Activated naive CD8-positive, alpha-beta T cell treated with anti-CD3 and anti-CD28 coated beads, Interleukin-2, amount 50 U/mL, for 24 hours (primary cell): ENCODE data around the gene ILDR1.

ENCODE experiments used
- ATAC-seq: fragments of 150-1000 bp; cut with Tn5 transposase; one replicate; pipeline ENCODE4 v1.10.0; 2021
- DNase-seq: peaks from one replicate; pipeline ENCODE4 v3.0.0; 2021
- H3K27ac Mint-ChIP-seq: one replicate; pipeline ENCODE4 v1.8.0; 2021; ENCODE audit warnings: mild to moderate bottlenecking, mixed read lengths
- H3K27me3 Mint-ChIP-seq: one replicate; pipeline ENCODE4 v1.8.0; 2021; ENCODE audit warnings: mixed read lengths
- H3K36me3 Mint-ChIP-seq: one replicate; pipeline ENCODE4 v1.8.0; 2021; ENCODE audit warnings: low read depth, mixed read lengths
- H3K4me1 Mint-ChIP-seq: one replicate; pipeline ENCODE4 v1.8.0; 2021; ENCODE audit warnings: mixed read lengths
- H3K4me3 Mint-ChIP-seq: one replicate; pipeline ENCODE4 v1.8.0; 2021; ENCODE audit warnings: mild to moderate bottlenecking, moderate library complexity, mixed read lengths
- H3K9me3 Mint-ChIP-seq: one replicate; pipeline ENCODE4 v1.8.0; 2021; ENCODE audit warnings: mixed read lengths

The ILDR1 gene

DNA sequence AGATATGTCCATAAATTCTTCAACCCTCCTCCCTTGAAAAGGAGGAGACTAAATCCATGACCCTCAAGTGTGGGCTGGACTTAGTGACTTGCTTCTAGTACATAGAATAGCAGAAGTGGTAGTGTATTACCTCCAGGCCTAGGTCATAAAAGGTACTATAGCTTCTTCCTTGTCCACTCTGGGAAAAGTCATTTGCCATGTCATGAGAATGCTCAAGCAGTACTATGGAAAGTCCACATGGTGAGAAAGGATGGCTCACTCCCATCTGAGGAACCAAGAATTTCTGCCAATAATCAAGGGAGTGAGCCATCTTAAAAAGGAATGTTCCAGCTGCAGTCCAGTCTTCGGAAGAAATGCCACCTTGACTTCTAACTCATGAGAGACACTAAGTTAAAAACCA, 10.5 kb upstream of the ILDR1 start:
- no peak overlapping the region for H3K27ac Mint-ChIP-seq
- DNase-seq: no peak
- peaks cover 6% of the 10 kb centered on the region for H3K27me3 Mint-ChIP-seq
- peaks cover 20% of the 10 kb centered on the region for H3K9me3 Mint-ChIP-seq
- peaks cover 17% of the 10 kb centered on the region for H3K4me1 Mint-ChIP-seq
- peaks cover 9% of the 10 kb centered on the region for H3K36me3 Mint-ChIP-seq
- H3K4me3 Mint-ChIP-seq: no peak overlapping the region
- no peak for ATAC-seq

DNA sequence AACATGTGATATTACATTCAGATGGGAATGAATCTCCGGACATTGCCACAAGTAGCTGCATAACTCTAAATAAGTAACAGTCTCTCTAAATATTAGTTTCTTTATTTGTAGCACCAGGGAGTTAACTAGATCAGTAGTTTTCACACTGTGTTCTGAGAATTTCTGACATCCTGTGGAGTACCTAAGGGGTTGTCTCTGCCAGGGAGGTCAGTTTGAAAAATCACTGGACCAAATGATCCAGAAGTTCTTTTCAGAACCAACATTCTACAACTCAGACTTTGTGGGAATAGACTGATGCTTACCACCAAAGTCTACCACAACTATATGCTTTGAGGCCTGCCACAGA, 9.0 kb upstream of the ILDR1 start:
- DNase-seq (no peak), ATAC-seq (no peak)
- H3K4me3 Mint-ChIP-seq: no peak overlapping the region
- peaks cover 16% of the 10 kb centered on the region for H3K9me3 Mint-ChIP-seq
- peaks cover 17% of the 10 kb centered on the region for H3K4me1 Mint-ChIP-seq
- H3K27me3 Mint-ChIP-seq: peaks cover 4% of the 10 kb centered on the region
- H3K27ac Mint-ChIP-seq: peak overlapping the region; percentile 73
- peaks cover 5% of the 10 kb centered on the region for H3K36me3 Mint-ChIP-seq

DNA sequence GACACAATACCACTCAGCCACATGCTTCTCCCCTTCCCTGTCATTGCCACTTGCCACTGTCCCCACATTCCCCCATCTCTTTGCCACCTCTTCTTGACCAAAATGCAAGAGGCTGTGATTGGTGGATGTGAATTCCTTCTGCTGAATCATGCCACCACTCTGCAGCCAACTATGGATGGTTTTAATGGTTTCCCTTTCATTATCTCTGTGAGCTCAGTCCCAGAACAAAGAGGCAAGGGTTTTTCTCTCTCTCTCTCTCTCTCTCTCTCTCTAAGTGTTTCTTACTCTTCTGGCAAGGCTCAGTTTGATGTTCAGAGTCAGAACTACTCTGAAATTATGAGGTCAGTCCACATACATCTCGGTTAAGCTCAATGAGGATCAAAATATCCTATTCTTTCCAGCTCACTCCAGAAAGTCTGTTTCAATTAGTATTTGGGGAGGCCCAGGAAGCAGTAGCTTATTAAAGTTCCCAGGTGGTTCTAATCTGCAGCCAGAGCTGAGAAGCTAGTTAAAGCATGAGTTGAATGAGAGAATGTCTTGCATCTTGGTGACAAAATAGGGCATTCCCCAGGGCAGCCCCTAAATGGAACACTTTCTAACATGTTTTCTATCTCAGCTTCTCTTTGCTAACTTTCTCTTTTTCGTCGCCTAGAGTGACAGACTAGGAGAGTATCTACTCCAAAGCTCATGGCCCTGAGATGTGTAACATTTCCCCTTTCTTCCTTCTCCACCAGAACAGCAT, 8.5 kb upstream of the ILDR1 start:
- peaks cover 17% of the 10 kb centered on the region for H3K4me1 Mint-ChIP-seq
- ATAC-seq (peak; percentile 68), DNase-seq (peak; percentile 13)
- H3K9me3 Mint-ChIP-seq: peaks cover 11% of the 10 kb centered on the region
- H3K27ac Mint-ChIP-seq: peak overlapping the region; percentile 73
- H3K27me3 Mint-ChIP-seq: peaks cover 4% of the 10 kb centered on the region
- H3K36me3 Mint-ChIP-seq: no peaks in the 10 kb centered on the region
- peak overlapping the region; percentile 15 for H3K4me3 Mint-ChIP-seq

DNA sequence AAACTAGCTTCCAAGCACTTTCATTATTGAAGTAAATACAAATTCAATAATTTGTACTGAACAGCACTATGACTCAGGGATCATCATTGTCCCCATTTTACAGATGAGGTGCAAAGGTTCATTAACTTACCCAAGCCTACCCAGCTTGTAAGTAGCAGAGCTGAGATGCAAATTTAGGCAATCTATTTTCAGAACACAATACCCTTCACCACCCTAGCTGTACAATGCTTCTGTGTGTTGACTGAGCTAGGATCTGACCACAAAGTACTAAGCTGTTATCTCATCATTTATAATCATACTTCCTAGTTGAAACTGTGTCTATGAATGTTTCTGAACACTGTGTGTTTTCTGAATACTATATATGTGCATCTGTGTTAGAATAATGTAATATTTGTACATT, 3.2 kb upstream of the ILDR1 start:
- peaks cover 10% of the 10 kb centered on the region for H3K4me1 Mint-ChIP-seq
- no peak for DNase-seq

DNA sequence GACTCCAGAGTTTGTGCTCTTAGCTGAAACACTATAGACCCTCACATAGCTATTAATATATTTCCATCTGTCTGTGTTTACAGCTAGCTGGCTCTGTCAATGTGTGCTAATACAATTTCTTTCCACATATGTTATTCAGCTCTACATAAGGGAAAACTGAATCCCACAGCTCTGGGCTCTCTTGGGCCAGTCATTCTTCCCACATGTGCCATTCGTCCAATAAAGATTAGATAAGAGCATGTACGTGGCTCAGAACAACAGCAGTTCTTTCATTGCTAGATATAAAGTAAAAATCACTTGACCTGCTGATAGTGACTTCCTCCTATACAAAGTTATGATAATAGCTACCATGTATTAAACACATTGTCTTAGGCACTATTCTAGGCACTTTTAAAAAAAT, 2.8 kb upstream of the ILDR1 start:
- Mint-ChIP-seq H3K9me3 (no peaks in the 10 kb centered on the region), H3K27me3 (peaks cover 22% of the 10 kb centered on the region), H3K27ac (no peak overlapping the region), H3K36me3 (no peaks in the 10 kb centered on the region), H3K4me3 (no peak overlapping the region), H3K4me1 (peaks cover 6% of the 10 kb centered on the region)
- DNase-seq (no peak), ATAC-seq (no peak)

More for the DNA sequence above, 3.2 kb upstream of the ILDR1 start:
- H3K27me3 Mint-ChIP-seq: peaks cover 21% of the 10 kb centered on the region
- no peaks in the 10 kb centered on the region for H3K36me3 Mint-ChIP-seq
- no peaks in the 10 kb centered on the region for H3K9me3 Mint-ChIP-seq
- H3K4me3 Mint-ChIP-seq: no peak overlapping the region
- no peak overlapping the region for H3K27ac Mint-ChIP-seq
- ATAC-seq: no peak

DNA sequence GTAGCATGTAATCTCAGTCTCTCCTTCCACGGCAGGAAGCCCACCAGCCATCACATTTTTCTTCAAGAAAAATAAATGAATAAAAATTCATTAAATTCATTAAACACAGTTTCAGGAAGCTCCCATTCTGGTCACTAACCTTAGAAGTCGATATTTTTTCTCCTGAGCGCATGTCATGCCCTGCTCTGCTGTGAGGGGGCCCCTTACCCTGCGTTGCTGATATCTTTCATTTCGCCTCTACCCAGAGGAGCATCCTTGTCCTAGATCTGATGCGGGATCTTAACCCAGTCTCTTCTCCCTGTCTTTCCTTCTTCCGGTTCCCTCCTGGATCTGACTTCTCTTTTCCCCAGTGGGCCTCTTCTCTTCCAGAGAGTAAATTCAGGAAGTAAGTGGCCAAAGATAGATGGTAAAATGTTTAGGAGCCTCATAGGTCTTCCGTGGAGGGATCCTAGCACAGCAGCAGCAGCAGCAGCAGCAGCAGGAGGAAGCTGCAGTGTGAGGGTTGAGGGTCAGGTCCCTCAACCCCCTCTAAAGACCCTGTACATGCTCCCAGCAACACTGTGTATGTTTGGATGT, 1.4 kb upstream of the ILDR1 start:
- DNase-seq: no peak
- Mint-ChIP-seq H3K27ac (no peak overlapping the region), H3K4me3 (no peak overlapping the region), H3K9me3 (no peaks in the 10 kb centered on the region), H3K36me3 (no peaks in the 10 kb centered on the region), H3K4me1 (peaks cover 6% of the 10 kb centered on the region), H3K27me3 (peaks cover 24% of the 10 kb centered on the region)
- no peak for ATAC-seq

DNA sequence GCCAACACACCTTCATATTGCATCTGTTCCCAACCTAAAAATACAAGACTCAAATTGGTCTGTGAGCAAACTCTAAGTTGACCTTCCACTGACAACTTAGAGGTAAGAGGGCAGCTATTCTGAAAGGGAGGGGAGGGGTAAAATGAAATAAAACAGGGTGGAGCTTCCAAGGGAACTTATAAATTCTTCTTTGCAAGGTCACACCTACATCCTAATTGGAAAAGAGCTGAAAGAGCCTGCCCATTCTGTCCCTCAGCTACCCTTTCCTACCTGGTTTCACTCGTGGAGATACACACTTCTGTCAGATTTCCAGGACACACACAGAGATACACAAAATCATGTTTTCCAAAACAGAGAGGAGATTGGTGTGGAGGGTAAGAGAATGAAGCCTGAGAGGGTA, 1.0 kb downstream of the ILDR1 start:
- Mint-ChIP-seq H3K4me1 (peaks cover 6% of the 10 kb centered on the region), H3K36me3 (no peaks in the 10 kb centered on the region), H3K4me3 (no peak overlapping the region), H3K27ac (no peak overlapping the region), H3K27me3 (peaks cover 33% of the 10 kb centered on the region), H3K9me3 (no peaks in the 10 kb centered on the region)
- ATAC-seq (no peak), DNase-seq (no peak)

DNA sequence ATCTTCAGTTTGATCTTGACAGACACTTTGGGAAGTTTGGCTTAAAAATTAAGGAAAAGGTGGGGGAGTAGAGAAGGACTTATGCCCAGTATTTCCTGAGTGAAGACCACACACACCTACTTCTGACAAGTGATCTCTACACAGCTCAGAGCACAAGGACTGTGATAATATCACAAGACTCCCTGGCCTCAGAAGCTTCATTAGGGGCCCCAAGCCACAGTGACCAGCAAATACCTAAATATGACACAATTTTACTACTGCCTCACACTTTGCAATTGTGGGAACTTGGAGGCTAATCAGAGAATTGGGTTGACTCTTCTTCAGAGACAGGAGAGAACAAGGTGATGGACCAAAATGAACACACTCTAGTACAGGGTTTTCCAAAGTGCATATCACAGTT, 2.6 kb downstream of the ILDR1 start:
- Mint-ChIP-seq H3K9me3 (peaks cover 3% of the 10 kb centered on the region), H3K4me1 (peaks cover 11% of the 10 kb centered on the region)
- no peak for ATAC-seq

DNA sequence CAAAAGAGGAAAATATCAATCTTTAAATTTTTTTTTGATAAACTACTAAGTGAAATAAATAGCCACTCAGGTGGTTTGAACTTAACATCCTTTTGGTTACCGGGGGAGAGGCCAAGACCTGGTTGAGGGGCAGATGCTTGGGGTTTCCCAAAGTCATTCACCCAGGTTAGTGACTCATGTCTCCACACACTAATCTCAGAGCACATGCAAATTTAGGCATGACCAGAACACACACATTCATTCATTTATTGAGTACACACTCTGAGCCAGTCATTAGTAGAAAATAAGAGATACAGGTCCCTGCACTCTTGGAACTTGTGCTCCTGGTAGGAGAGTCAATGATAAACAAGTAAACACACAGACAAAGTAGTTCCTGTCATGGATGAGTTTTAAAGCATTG, 7.3 kb downstream of the ILDR1 start:
- Mint-ChIP-seq H3K27me3 (peaks cover 24% of the 10 kb centered on the region), H3K36me3 (no peaks in the 10 kb centered on the region), H3K4me3 (no peak overlapping the region), H3K27ac (peak overlapping the region; percentile 6), H3K4me1 (peaks cover 19% of the 10 kb centered on the region), H3K9me3 (peaks cover 3% of the 10 kb centered on the region)
- no peak for DNase-seq
- peak; percentile 93 for ATAC-seq

More for the DNA sequence above, 2.6 kb downstream of the ILDR1 start:
- H3K27me3 Mint-ChIP-seq: peaks cover 37% of the 10 kb centered on the region
- no peak for DNase-seq
- no peaks in the 10 kb centered on the region for H3K36me3 Mint-ChIP-seq
- H3K27ac Mint-ChIP-seq: no peak overlapping the region
- H3K4me3 Mint-ChIP-seq: no peak overlapping the region

DNA sequence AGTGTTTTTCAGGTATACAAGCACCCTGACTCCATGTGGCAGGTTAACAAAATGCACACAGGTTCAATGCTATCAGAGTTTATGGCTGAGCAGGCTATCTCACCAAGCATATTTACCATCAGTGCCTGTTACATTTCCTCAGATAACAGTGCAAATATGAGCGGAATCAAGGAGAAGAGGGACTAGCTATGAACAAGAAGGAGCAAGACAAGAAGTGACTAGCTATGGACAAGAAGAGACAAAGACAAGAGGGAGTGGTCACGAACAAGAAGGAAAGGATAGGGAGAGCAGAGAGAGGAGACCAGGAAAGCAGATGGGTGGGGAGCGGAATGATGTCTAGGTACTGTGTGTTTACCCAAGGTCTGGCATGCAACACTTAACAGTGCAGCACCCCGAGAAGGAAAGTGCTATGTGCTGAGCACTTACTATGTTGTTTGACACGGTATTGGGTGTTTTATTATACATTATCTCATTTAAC, 8.6 kb downstream of the ILDR1 start:
- Mint-ChIP-seq H3K27ac (peak overlapping the region; percentile 15), H3K4me3 (no peak overlapping the region), H3K4me1 (peaks cover 19% of the 10 kb centered on the region), H3K27me3 (peaks cover 22% of the 10 kb centered on the region), H3K9me3 (peaks cover 3% of the 10 kb centered on the region), H3K36me3 (no peaks in the 10 kb centered on the region)
- ATAC-seq (no peak), DNase-seq (no peak)

DNA sequence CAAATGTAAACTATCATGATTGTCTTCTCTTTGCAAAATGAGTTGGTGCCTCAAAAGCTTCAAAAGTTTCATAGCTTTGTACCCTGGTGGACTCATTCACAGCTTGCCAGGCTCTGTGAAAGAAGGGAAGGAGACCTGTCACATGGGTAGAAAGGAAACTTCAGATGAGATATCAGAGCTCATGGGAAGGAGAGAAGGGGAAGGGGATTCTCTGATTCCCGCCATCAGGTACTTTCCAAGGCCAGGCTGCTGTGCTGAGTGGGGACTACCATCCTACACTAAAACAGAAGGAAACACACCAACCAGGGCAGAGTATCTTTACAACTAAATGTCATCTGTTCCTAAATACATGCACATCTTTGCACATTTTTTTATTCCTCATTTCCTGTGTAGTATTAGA, 9.2 kb downstream of the ILDR1 start:
- Mint-ChIP-seq H3K4me1 (peaks cover 19% of the 10 kb centered on the region), H3K27ac (peak overlapping the region; percentile 8), H3K27me3 (peaks cover 18% of the 10 kb centered on the region), H3K36me3 (no peaks in the 10 kb centered on the region), H3K4me3 (no peak overlapping the region), H3K9me3 (peaks cover 3% of the 10 kb centered on the region)
- no peak for DNase-seq
- ATAC-seq: no peak

DNA sequence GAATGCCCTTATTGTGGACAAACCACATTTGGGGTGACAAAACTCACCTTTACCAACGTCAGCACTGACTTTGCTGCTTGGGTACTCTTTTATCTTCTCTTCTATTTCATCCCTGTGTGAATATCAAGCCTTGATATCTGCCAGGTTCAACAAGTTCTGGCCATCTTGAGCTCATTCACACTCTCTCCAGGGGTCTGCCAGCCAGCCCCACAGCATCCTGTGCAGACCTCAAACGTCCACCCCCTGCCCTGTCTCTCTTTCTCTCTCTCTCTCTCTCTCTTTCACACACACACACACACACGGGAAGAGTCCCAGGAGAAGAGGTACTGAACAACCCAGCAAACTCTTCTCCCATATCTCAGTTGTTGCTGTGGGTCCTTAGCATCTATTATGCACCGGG, 10.7 kb downstream of the ILDR1 start:
- DNase-seq: no peak
- no peak overlapping the region for H3K4me3 Mint-ChIP-seq
- H3K27me3 Mint-ChIP-seq: peaks cover 14% of the 10 kb centered on the region
- peaks cover 19% of the 10 kb centered on the region for H3K4me1 Mint-ChIP-seq
- ATAC-seq: no peak
- no peak overlapping the region for H3K27ac Mint-ChIP-seq
- peaks cover 3% of the 10 kb centered on the region for H3K9me3 Mint-ChIP-seq
- no peaks in the 10 kb centered on the region for H3K36me3 Mint-ChIP-seq

DNA sequence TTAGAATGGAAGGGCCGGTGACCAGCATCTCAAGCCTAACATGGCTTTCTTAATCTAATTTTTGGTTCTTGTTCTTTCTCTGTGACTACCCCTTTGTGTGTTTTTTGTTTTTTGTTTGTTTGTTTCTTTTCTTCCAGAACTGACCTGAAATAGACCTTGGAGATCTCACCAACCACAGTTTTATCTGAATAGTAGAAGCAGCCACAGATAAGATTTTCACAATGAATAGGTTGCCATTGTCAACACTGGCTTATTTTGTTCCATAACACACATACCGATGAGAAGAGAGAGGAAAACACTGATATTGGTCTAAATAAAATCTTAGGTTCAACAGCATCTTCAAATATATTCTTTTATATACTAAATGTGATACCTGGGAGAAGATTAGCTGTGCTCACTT, 11.5 kb downstream of the ILDR1 start:
- ATAC-seq (no peak), DNase-seq (no peak)
- no peaks in the 10 kb centered on the region for H3K9me3 Mint-ChIP-seq
- peaks cover 19% of the 10 kb centered on the region for H3K4me1 Mint-ChIP-seq
- H3K36me3 Mint-ChIP-seq: no peaks in the 10 kb centered on the region
- peaks cover 10% of the 10 kb centered on the region for H3K27me3 Mint-ChIP-seq
- H3K4me3 Mint-ChIP-seq: no peak overlapping the region
- H3K27ac Mint-ChIP-seq: no peak overlapping the region

DNA sequence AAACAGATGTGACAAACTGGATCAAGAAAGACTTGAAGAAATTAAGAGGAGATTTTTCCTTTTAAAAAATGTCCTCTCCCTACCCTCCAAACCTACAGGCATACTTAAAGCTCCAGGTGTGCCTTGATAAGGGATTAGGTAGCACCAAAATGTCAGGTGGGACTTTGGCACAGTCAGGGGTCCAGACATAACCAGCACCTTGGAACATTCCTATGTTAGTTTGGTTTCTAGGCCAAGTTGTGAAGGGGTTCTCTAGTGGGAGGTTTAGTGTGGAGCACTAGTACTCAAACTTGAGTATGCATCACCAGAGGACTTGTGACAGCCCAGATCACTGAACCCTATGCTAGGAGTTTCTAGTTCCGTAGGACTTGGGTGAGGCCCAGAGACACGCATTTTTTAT, 13.9 kb downstream of the ILDR1 start:
- peaks cover 14% of the 10 kb centered on the region for H3K27me3 Mint-ChIP-seq
- H3K4me1 Mint-ChIP-seq: peaks cover 29% of the 10 kb centered on the region
- no peak overlapping the region for H3K27ac Mint-ChIP-seq
- H3K4me3 Mint-ChIP-seq: no peak overlapping the region
- no peaks in the 10 kb centered on the region for H3K9me3 Mint-ChIP-seq
- DNase-seq (no peak), ATAC-seq (no peak)
- H3K36me3 Mint-ChIP-seq: no peaks in the 10 kb centered on the region

DNA sequence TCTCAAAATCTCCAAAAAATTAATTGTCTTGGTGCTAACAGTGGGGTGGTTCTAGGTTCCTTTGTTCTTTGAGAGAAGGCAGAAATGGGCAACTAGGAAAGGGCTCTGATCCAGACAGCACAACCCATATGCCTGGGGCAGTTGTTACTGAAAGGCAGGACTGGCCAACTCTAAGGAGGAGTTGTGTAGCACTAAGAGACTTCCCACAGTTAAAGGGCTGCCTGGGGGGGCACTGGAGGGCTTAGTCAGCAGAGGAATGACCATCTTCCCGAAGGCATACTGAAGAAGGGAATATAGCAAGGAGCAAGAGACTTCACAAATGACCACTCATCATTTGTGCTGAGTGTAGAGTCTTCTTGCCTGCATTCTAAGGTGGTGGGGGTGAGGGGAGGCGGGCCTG, 15.8 kb downstream of the ILDR1 start:
- H3K36me3 Mint-ChIP-seq: no peaks in the 10 kb centered on the region
- H3K27me3 Mint-ChIP-seq: peaks cover 19% of the 10 kb centered on the region
- no peak overlapping the region for H3K27ac Mint-ChIP-seq
- no peak for DNase-seq
- ATAC-seq: no peak
- peaks cover 26% of the 10 kb centered on the region for H3K4me1 Mint-ChIP-seq
- H3K9me3 Mint-ChIP-seq: no peaks in the 10 kb centered on the region
- no peak overlapping the region for H3K4me3 Mint-ChIP-seq
